H1 (cell line): ENCODE measurements around the gene CAT.

Experiments
- ASH2L ChIP-seq: fragments of 200-600, 300-600 bp; sonication (generic); IDR thresholded peaks from one replicate; pipeline ENCODE4 v1.7.1; 2017; ENCODE audit warnings: low read length
- CBX5 ChIP-seq: fragments of 300-800, 300-1000 bp; sonication (generic); IDR thresholded peaks from 2 replicates; pipeline ENCODE4 v1.7.1; 2016; ENCODE audit warnings: antibody characterized with exemption, low read length, low read depth
- CHD1 ChIP-seq: IDR thresholded peaks from 2 replicates; pipeline ENCODE4 v1.6.1; 2012; ENCODE audit warnings: low read depth, low read length, improper control_type of control experiment
- CREB1 ChIP-seq: IDR thresholded peaks from 2 replicates; pipeline ENCODE4 v1.6.1; 2012; ENCODE audit warnings: inconsistent platforms
- CTCF ChIP-seq, 3 experiments: IDR thresholded peaks; 1 replicate in 2 of 3; 2 replicates in 1 of 3; pipeline versions ENCODE4 v1.5.1 to v1.6.1; 2011; ENCODE audit warnings: low read length in 3 of 3, mild to moderate bottlenecking in 3 of 3, inconsistent platforms in 2 of 3, low read depth in 1 of 3, moderate library complexity in 1 of 3; ENCODE audit not compliant: insufficient read depth in 1 of 3; ENCODE audit errors: control extremely low read depth in 1 of 3
- EP300 ChIP-seq, 2 experiments: IDR thresholded peaks; 1 replicate in 1 of 2; 2 replicates in 1 of 2; pipeline ENCODE4 v1.6.1; 2011 to 2012; ENCODE audit warnings: low read depth in 2 of 2, low read length in 2 of 2, mild to moderate bottlenecking in 2 of 2, borderline replicate concordance in 1 of 2, inconsistent platforms in 1 of 2, moderate library complexity in 1 of 2
- EZH2 ChIP-seq: fragments of 200-600 bp; sonication (generic); IDR thresholded peaks from 2 replicates; pipeline ENCODE4 v1.7.1; 2012; ENCODE audit warnings: low read depth, mild to moderate bottlenecking, moderate library complexity, low read length, inconsistent platforms; ENCODE audit not compliant: severe bottlenecking
- JUN ChIP-seq: IDR thresholded peaks from 2 replicates; pipeline ENCODE4 v1.6.1; 2011; ENCODE audit warnings: low read depth, mild to moderate bottlenecking, improper control_type of control experiment, low read length
- JUND ChIP-seq: IDR thresholded peaks from 2 replicates; pipeline ENCODE4 v1.6.1; 2011; ENCODE audit warnings: mild to moderate bottlenecking, improper control_type of control experiment, low read length
- MAX ChIP-seq: IDR thresholded peaks from 2 replicates; pipeline ENCODE4 v1.6.1; 2012; ENCODE audit warnings: inconsistent platforms
- POLR2A ChIP-seq, 2 experiments: IDR thresholded peaks; 1 replicate in 1 of 2; 2 replicates in 1 of 2; pipeline ENCODE4 v1.6.1; 2011; ENCODE audit warnings: low read depth in 2 of 2, low read length in 2 of 2, mild to moderate bottlenecking in 2 of 2; ENCODE audit errors: control extremely low read depth in 1 of 2
- POLR2AphosphoS5 ChIP-seq: IDR thresholded peaks from 2 replicates; pipeline ENCODE4 v1.6.1; 2011; ENCODE audit warnings: low read depth, low read length
- TAF1 ChIP-seq: IDR thresholded peaks from 2 replicates; pipeline ENCODE4 v1.6.1; 2011; ENCODE audit warnings: mild to moderate bottlenecking, low read depth, low read length
- USF2 ChIP-seq: IDR thresholded peaks from 2 replicates; pipeline ENCODE4 v1.6.1; 2011; ENCODE audit warnings: low read length, improper control_type of control experiment

- TF ChIP-seq CTCF (IDR thresholded peaks at IDR 0.05; ENCODE audit: control extremely low read depth in 1 of 3, insufficient read depth in 1 of 3, low read depth in 1 of 3, low read length in 3 of 3) (no peak), EP300 (IDR thresholded peaks at IDR 0.05; ENCODE audit: borderline replicate concordance in 1 of 2, low read depth in 2 of 2, low read length in 2 of 2) (no peak), CHD1 (no peak), USF2 (no peak), POLR2A (IDR thresholded peaks at IDR 0.05; ENCODE audit: control extremely low read depth in 1 of 2, low read depth in 2 of 2, low read length in 2 of 2) (no peak), MAX (no peak), EZH2 (no peak), JUND (no peak), CBX5 (no peak), ASH2L (no peak), TAF1 (no peak), CREB1 (no peak), POLR2AphosphoS5 (no peak), JUN (no peak)
Observed at GRCh38 chr11:34408580-34409172, 30.1 kb upstream of the CAT start.
